Mononuclear cell (primary cell): Measurements from ENCODE around the gene GMFB. TPM values are rescaled to one million over a fixed set of nuclear protein-coding genes. Genes with fewer than 3 reads are reported as not detected.
"Not testable (repeated sequence)": the region's sequence is repeated elsewhere in the genome, so short reads cannot be mapped to it uniquely, and the experiment has no call there.

ENCODE experiments used
- H3K27me3 ChIP-seq: 2 replicates; pipeline ENCODE4 v1.6.0; 2011; ENCODE audit warnings: low read length, control low read depth; ENCODE audit not compliant: insufficient read depth
- H3K4me1 ChIP-seq: 2 replicates; pipeline ENCODE4 v1.5.1; 2011; ENCODE audit warnings: mild to moderate bottlenecking, low read length, control low read depth; ENCODE audit not compliant: insufficient read depth
- H3K4me3 ChIP-seq: 2 replicates; pipeline ENCODE4 v1.5.1; 2011; ENCODE audit warnings: mild to moderate bottlenecking, low read length, moderate library complexity
- H3K9me3 ChIP-seq: 2 replicates; pipeline ENCODE4 v1.5.1; 2011; ENCODE audit warnings: low read depth, mild to moderate bottlenecking, control low read depth, low read length
- total RNA-seq: library from RNA; depleted of rRNA; stranded (reverse); fragments of >200 nt; gene quantifications from one replicate; pipeline ENCODE4 v1.2.3, GENCODE V29; 2012

GMFB gene
- total RNA-seq, 1 donor = 68.3 TPM

DNA sequence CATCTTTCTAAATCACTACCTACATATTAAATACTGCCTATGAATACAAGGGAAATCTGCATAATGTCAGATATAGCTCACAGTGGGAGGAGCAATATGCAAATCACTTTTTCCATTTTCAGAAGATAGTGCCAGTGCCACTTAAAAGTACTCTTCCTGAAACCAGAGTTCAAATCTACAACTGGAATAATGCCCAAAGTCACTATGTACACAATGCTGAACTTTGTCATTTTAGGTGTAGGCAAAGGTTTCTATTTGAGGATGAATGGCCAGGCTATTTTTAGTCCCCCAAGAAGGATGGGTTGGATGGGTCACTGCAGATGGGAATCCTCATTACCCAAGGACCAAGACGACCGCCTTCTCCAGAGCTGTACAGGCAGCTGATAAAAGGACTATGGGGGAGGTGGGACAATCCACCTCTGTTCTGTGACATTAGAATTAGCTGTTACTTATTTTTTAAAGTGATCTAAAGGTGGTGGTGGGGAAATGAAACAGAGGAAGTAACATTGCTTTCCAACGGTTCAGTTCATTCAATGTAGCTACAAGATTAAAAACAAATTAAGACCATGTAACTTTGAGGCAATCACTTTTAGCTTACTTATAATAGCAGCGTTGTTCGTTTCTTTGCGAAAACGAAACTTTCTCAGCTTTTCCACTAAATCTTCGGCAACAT, 5.6 kb downstream of the GMFB start:
- Histone ChIP-seq H3K9me3 (no peaks in the 10 kb centered on the region), H3K4me1 (peaks cover 39% of the 10 kb centered on the region), H3K27me3 (no peaks in the 10 kb centered on the region), H3K4me3 (no peak overlapping the region)

- peaks cover 24% of the 10 kb centered on the region for H3K4me1 ChIP-seq
- no peak overlapping the region for H3K4me3 ChIP-seq
- no peaks in the 10 kb centered on the region for H3K9me3 ChIP-seq
- H3K27me3 ChIP-seq = no peaks in the 10 kb centered on the region
Measured at GRCh38 chr14:54481695-54482094, 7.1 kb downstream of the GMFB start.

DNA sequence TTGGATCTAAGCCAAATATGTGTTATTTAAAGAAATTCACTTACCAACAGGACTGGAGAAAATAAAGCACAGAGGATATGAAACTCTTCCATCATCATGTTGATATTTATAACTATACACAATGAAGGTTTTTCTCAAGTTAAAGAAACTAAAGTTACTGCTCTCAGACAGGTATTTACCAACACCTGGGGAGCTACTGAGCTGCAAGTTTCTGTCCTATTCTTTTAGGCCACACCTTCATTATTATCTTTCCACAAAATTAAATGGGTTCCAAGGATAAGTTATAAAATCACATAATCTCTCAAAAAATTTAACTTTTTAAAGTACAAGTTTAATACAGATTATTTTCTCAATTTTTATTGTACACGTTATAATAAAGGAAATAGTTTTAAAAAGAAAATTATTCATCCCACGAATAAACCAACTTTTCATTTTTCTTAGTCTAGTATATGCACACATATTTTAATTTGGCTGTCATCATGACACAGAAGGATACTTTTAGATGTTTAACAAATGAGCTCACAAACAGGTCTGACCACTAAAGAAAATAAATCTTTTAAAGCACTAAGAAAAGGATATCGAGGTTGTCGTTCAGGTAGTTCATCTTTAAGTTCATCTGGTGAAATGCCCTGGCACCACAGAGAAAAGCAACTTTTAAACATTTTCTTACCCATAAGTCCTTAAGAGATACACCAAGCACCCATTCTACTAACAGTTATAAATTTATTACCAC, 7.8 kb downstream of the GMFB start:
- Histone ChIP-seq H3K4me1 (peaks cover 17% of the 10 kb centered on the region), H3K27me3 (no peaks in the 10 kb centered on the region), H3K4me3 (no peak overlapping the region), H3K9me3 (no peaks in the 10 kb centered on the region)

GRCh38 chr14:54478636-54479215, 10.1 kb downstream of the GMFB start:
- H3K27me3 ChIP-seq = no peaks in the 10 kb centered on the region
- no peaks in the 10 kb centered on the region for H3K9me3 ChIP-seq
- peaks cover 3% of the 10 kb centered on the region for H3K4me1 ChIP-seq
- H3K4me3 ChIP-seq = no peak overlapping the region

DNA sequence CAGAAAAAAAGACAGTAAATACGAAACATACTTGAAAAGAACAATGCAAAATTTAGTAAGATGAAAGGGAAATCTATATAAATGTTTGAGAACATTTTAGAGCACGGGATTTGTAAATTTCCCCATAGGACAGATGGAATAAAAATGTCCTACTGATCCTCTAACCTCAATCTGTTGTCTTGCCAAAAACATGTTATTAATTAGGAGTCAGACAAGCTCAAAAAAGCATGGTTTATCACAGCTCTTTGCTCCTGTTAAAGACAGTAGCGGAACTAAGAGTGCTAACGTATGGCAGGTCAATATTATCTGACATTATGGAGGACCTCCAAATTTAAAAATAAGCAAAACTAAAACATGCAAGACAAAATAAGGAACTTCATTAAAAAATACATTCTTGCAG, 12.9 kb downstream of the GMFB start:
- Histone ChIP-seq H3K9me3 (no peaks in the 10 kb centered on the region), H3K27me3 (no peaks in the 10 kb centered on the region), H3K4me3 (no peak overlapping the region), H3K4me1 (no peaks in the 10 kb centered on the region)

DNA sequence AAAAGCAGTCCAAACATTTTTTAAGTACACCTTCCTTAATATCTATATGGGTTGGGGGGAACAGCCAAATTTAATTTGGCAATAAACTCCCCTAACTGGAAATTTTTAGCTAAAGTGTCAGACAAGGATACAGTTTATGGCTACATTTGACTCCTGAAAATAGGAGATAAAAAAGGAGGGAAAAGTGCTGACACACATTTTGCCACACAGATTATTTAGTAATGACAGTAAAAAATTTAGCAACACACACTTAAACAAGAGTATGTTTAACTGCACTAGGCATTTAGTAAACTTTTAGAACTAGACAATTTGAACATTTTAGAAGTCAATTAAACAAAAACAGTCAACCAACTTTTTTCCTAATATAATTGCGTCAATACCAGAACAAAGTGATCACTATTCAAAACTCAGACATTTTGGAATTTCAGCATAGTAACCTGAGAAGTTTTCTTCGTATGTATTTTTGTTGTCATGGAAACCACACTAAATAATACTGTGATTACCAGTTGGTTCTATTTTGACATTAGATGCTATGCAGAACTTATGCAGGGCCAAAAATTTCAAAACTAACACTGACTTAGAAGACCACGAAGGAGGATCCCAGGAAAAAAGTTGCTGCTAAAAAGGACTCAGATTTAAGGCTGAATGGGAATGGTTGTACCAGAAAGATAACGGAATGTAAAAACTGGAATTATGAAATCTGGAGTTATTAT, 13.4 kb downstream of the GMFB start:
- H3K4me3 ChIP-seq = no peak overlapping the region
- no peaks in the 10 kb centered on the region for H3K4me1 ChIP-seq
- H3K27me3 ChIP-seq = no peaks in the 10 kb centered on the region
- no peaks in the 10 kb centered on the region for H3K9me3 ChIP-seq

DNA sequence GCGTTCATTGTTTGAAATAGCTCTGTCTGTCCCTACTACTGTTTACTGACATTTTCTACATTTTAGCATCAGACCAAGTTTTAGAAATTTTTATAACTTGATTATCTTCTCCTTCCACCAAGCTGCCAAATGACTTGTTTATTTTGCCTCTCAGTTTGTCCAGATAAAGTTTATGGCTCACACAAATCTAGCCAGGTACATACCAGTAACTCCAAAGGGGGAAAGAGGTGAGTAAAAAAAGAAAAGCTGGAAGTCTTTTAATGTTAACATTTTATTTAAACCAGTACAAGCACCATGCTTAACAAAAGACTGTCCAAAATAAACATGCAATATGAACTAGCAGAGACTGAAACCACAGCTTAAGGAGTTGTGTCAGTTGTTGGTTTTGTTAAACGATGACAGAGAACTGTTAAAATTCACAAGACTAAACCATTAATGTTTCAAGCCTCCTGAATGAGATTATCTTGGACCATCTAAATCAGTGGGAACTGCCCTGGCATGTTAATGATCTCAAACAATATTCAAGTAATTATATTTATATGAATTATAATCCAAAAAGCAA, 14.5 kb downstream of the GMFB start:
- no peaks in the 10 kb centered on the region for H3K4me1 ChIP-seq
- H3K9me3 ChIP-seq = no peaks in the 10 kb centered on the region

DNA sequence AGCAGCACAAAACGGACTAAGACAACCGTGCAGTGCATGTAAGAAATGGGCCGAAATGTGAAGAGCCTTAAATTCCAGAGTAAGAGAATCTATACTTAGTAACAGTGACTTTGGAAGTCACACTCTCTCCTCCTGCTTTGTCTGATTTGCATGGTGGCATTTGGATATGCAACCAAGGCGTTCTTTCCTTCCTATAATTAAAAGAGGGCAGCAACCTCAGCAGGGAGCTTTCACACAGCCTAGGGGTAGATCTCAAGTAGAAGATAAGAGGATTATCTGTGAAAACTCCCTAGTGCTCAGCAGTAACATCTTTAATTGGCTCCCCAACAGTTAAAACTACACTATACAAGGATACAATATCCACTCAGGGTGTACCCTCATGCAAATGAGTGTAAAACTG, 16.5 kb downstream of the GMFB start:
- Histone ChIP-seq H3K27me3 (no peaks in the 10 kb centered on the region), H3K4me1 (no peaks in the 10 kb centered on the region), H3K9me3 (peaks cover 8% of the 10 kb centered on the region), H3K4me3 (no peak overlapping the region)

More for the DNA sequence above, 14.5 kb downstream of the GMFB start:
- Histone ChIP-seq H3K4me3 (no peak overlapping the region), H3K27me3 (no peaks in the 10 kb centered on the region)

GRCh38 chr14:54471641-54472040, 17.1 kb downstream of the GMFB start:
- no peak overlapping the region for H3K4me3 ChIP-seq
- H3K4me1 ChIP-seq = no peaks in the 10 kb centered on the region
- H3K27me3 ChIP-seq = no peaks in the 10 kb centered on the region
- peaks cover 9% of the 10 kb centered on the region for H3K9me3 ChIP-seq

GRCh38 chr14:54470701-54471100, 18.1 kb downstream of the GMFB start:
- Histone ChIP-seq H3K4me1 (no peaks in the 10 kb centered on the region), H3K27me3 (no peaks in the 10 kb centered on the region), H3K4me3 (no peak overlapping the region), H3K9me3 (peaks cover 9% of the 10 kb centered on the region)

DNA sequence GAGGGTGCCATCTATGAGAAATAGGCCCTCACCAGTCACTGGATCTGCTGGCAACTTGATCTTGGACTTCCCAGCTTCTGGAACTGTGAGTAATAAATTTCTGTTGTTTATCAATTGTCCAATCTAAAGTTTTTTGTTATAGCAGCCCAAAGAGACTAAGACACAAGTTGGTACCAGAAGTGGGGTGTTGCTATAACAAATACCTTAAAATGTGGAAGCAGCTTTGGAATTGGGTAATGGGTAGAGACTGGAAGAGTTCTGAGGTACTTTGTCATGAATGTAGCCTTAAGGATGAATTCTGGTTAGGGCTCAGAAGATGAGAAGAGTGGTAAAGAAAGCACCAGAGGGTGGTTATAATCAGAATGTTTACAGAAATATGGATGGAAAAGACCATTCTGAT, 21.5 kb downstream of the GMFB start:
- peaks cover 5% of the 10 kb centered on the region for H3K4me1 ChIP-seq
- peaks cover 9% of the 10 kb centered on the region for H3K9me3 ChIP-seq

GRCh38 chr14:54465654-54466053, 23.1 kb downstream of the GMFB start:
- no peaks in the 10 kb centered on the region for H3K27me3 ChIP-seq
- H3K4me1 ChIP-seq = peaks cover 5% of the 10 kb centered on the region
- no peak overlapping the region for H3K4me3 ChIP-seq
- H3K9me3 ChIP-seq = peaks cover 9% of the 10 kb centered on the region

More for the DNA sequence above, 21.5 kb downstream of the GMFB start:
- Histone ChIP-seq H3K27me3 (no peaks in the 10 kb centered on the region), H3K4me3 (no peak overlapping the region)

DNA sequence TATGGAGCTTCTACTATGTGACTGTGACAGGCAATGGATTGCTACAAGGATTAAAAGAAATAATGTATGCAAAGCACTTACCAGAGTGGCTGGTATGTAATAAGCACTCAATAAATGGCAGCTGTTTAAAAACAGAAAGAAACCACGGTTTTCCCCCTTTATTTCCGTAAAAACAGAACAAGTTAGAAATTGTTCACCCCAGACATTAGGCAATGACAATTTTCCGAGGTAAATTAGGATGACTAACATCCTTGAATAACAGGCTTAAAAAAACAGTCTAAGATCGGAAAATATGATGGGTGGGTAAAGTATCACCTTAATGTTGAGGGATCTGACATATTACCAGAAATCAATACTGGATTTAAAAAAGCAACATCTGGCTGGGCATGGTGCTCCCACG, 26.7 kb downstream of the GMFB start:
- no peak overlapping the region for H3K4me3 ChIP-seq
- H3K27me3 ChIP-seq = no peaks in the 10 kb centered on the region
- H3K4me1 ChIP-seq = peaks cover 5% of the 10 kb centered on the region
- no peaks in the 10 kb centered on the region for H3K9me3 ChIP-seq

DNA sequence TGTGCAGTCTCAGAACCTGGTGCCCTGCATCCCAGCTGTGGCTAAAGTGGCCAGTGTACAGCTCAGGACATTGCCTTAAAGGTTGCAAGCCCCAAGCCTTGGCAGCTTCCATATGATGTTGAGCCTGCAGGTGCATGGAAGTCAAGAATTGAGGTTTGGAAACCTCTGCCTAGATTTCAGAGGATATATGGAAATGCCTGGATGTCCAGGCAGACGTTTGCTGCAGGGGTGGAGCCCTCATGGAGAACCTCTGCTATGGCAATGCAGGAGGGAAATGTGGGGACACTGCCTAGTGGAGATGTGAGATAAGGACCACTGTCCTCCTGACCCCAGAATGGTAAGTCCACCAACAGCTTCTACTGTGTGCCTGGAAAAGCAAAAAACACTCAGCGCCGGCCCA, 29.7 kb downstream of the GMFB start:
- no peak overlapping the region for H3K4me3 ChIP-seq
- peaks cover 5% of the 10 kb centered on the region for H3K4me1 ChIP-seq
- no peaks in the 10 kb centered on the region for H3K27me3 ChIP-seq
- H3K9me3 ChIP-seq = no peaks in the 10 kb centered on the region

DNA sequence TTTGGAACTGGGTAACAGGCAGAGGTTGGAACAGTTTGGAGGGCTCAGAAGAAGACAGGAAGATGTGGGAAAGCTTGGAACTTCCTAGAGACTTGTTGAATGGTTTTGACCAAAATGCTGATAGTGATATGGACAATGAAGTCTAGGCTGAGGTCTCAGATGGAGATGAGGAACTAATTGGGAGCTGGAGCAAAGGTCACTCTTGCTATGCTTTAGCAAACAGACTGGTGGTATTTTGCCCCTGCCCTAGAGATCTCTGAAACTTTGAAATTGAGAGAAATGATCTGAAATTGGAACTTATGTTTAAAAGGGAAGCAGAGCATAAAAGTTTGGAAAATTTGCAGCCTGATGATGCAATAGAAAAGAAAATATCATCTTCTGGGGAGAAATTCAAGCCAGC, 30.2 kb downstream of the GMFB start:
- not testable (repeated sequence) for H3K4me1 ChIP-seq, H3K9me3 ChIP-seq, H3K27me3 ChIP-seq, H3K4me3 ChIP-seq
